HepG2 (cell line): ENCODE measurements around the gene INHBB. TPM values are rescaled to one million over a fixed set of nuclear protein-coding genes. Genes with fewer than 3 reads are reported as not detected.
A peak's percentile ranks its signal among the peaks of the same experiment; 100 is the strongest.

Experiments
- ATAC-seq: fragments of 200-7000 bp; cut with Tn5 transposase; 3 replicates; pipeline ENCODE4 v1.9.1; 2020; ENCODE audit warnings: mild to moderate bottlenecking, moderate library complexity
- BruUV-seq: library from RNA; stranded (reverse); fragments of 400-500 nt; replicated peaks from 2 replicates; lab custom pipeline; 2021; lab: Mats Ljungman, UMichigan
- CTCF ChIA-PET: fragments of 300-600 bp; formaldehyde crosslinking; extraction: SDS; loops from one replicate; lab custom pipeline; 2021; ENCODE audit warnings: low total read pairs, inconsistent platforms, low intra/inter-chr PET ratio; lab: Yijun Ruan, JAX
- POLR2A ChIA-PET: fragments of 350-600 bp; sonication (Branson Sonifier 250); formaldehyde crosslinking; loops from one replicate; lab custom pipeline; 2020; ENCODE audit warnings: antibody characterized with exemption, inconsistent platforms; lab: Yijun Ruan, JAX
- DNase-seq: peaks from one replicate; pipeline ENCODE4 v3.0.0-alpha.2; 2015; ENCODE audit warnings: low spot score
- FAIRE-seq: peaks from 3 replicates; lab custom pipeline; 2011; peaks lifted over from hg19 to GRCh38; lab: Jason Lieb, UNC
- H2AFZ ChIP-seq: one replicate; pipeline ENCODE4 v1.6.1; 2011; ENCODE audit warnings: low read length, inconsistent platforms
- H3K27ac ChIP-seq: fragments of 300-600 bp; 3 replicates; pipeline ENCODE4 v1.8.0; 2011; ENCODE audit warnings: mixed run types, mild to moderate bottlenecking, mixed read lengths, low read length, inconsistent platforms; ENCODE audit not compliant: insufficient read depth; ENCODE audit errors: extremely low read length
- H3K27me3 ChIP-seq, 2 experiments: fragments of 200-600 bp in 1 of 2; 2 replicates in 1 of 2; 3 replicates in 1 of 2; pipeline versions ENCODE4 v1.6.0 to v1.8.0; 2011; ENCODE audit warnings: low read length in 2 of 2, mild to moderate bottlenecking in 2 of 2, moderate library complexity in 2 of 2, inconsistent platforms in 1 of 2; ENCODE audit not compliant: insufficient read depth in 2 of 2, control insufficient read depth in 1 of 2
- H3K36me3 ChIP-seq, 2 experiments: fragments of 200-600 bp in 1 of 2; replicated peaks in 1 of 2; 2 replicates in 1 of 2; 3 replicates in 1 of 2; pipeline versions ENCODE4 v1.5.1 to v1.8.0; 2011; ENCODE audit warnings: low read length in 2 of 2, inconsistent platforms in 1 of 2; ENCODE audit not compliant: insufficient read depth in 2 of 2, control insufficient read depth in 1 of 2
- H3K4me1 ChIP-seq: 2 replicates; pipeline ENCODE4 v1.5.1; 2012; ENCODE audit warnings: low read length, inconsistent platforms; ENCODE audit not compliant: insufficient read depth
- H3K4me2 ChIP-seq: 2 replicates; pipeline ENCODE4 v1.6.0; 2011; ENCODE audit warnings: low read depth, low read length, inconsistent platforms
- H3K4me3 ChIP-seq, 3 experiments: fragments of 200-600 bp in 1 of 3; sonication (generic), shearing (Covaris generic) in 1 of 3; replicated peaks in 1 of 3; 2 replicates each; pipeline ENCODE4 v1.5.1; 2011 to 2016; ENCODE audit warnings: low read length in 3 of 3, inconsistent platforms in 2 of 3, low read depth in 2 of 3, mild to moderate bottlenecking in 2 of 3, control low read depth in 1 of 3, mixed read lengths in 1 of 3; ENCODE audit not compliant: insufficient read depth in 1 of 3
- H3K79me2 ChIP-seq: one replicate; pipeline ENCODE4 v1.6.1; 2011; ENCODE audit warnings: low read length, inconsistent platforms; ENCODE audit not compliant: insufficient read depth
- H3K9ac ChIP-seq: 2 replicates; pipeline ENCODE4 v1.6.0; 2011; ENCODE audit warnings: mild to moderate bottlenecking, low read depth, low read length, inconsistent platforms; ENCODE audit not compliant: insufficient read depth
- H3K9me3 ChIP-seq: 2 replicates; pipeline ENCODE4 v1.5.1; 2012; ENCODE audit warnings: mild to moderate bottlenecking, low read length
- H4K20me1 ChIP-seq: 2 replicates; pipeline ENCODE4 v1.6.0; 2011; ENCODE audit warnings: inconsistent platforms, mild to moderate bottlenecking, low read length, moderate library complexity; ENCODE audit not compliant: insufficient read depth
- FOXP1 ChIP-seq, 2 experiments: fragments of 450-650 bp in 1 of 2; IDR thresholded peaks; 2 replicates each; pipeline ENCODE4 v1.6.1; 2017 to 2018; ENCODE audit warnings: antibody characterized with exemption in 1 of 2
- MNT ChIP-seq: fragments of 450-650 bp; IDR thresholded peaks from 2 replicates; pipeline ENCODE4 v1.6.1; 2016
- RFX5 ChIP-seq: IDR thresholded peaks from 2 replicates; pipeline ENCODE4 v1.6.1; 2011; ENCODE audit warnings: low read depth, low read length, improper control_type of control experiment
- SNAI1 ChIP-seq: sonication (generic); formaldehyde crosslinking; IDR thresholded peaks from 2 replicates; pipeline ENCODE4 v1.5.0; 2020; ENCODE audit warnings: mild to moderate bottlenecking, missing genetic modification reagents, borderline replicate concordance
- SNAPC2 ChIP-seq: sonication (generic); formaldehyde crosslinking; IDR thresholded peaks from 2 replicates; pipeline ENCODE4 v1.8.1; 2022; ENCODE audit warnings: mild to moderate bottlenecking, missing genetic modification reagents
- SOX13 ChIP-seq, 3 experiments: fragments of 450-650 bp in 1 of 3; sonication (generic) in 1 of 3; formaldehyde crosslinking in 1 of 3; IDR thresholded peaks in 2 of 3; conservative IDR thresholded peaks in 1 of 3; 2 replicates each; pipeline versions ENCODE4 v1.5.0 to v1.6.1; 2016 to 2020; ENCODE audit warnings: antibody characterized with exemption in 1 of 3, mild to moderate bottlenecking in 1 of 3, missing compliant biosample characterization in 1 of 3, missing genetic modification reagents in 1 of 3, moderate library complexity in 1 of 3
- ZNF205 ChIP-seq: IDR thresholded peaks from 2 replicates; pipeline ENCODE4 v1.6.1; 2018; ENCODE audit warnings: missing biosample characterization, missing genetic modification reagents
- ZNF629 ChIP-seq: sonication (generic); formaldehyde crosslinking; conservative IDR thresholded peaks from 2 replicates; pipeline ENCODE4 v1.5.0; 2020; ENCODE audit warnings: missing genetic modification reagents
- ZNF672 ChIP-seq: sonication (generic); formaldehyde crosslinking; IDR thresholded peaks from 2 replicates; pipeline ENCODE4 v1.8.1; 2022; ENCODE audit warnings: missing genetic modification reagents
- WGBS: methylation state at CpG from one replicate; pipeline ENCODE4 v1.1.6; 2017; ENCODE audit warnings: low lambda C conversion rate; 5-methylcytosine and 5-hydroxymethylcytosine counted together
- in situ Hi-C: cut with HindIII; loops from 2 replicates; pipeline ENCODE4 v1.10.0; 2017; ENCODE audit warnings: low pct_unique_long_range_greater_than_20kb; ENCODE audit not compliant: extremely low pct_ligation_motif_present
- intact Hi-C: fragments of 100-400 bp; cut with micrococcal nuclease; formaldehyde crosslinking; loops from one replicate; pipeline ENCODE4 v1.10.0; 2022; ENCODE audit not compliant: unreplicated experiment
- polyA plus RNA-seq, 8 experiments: library from polyadenylated mRNA; depleted of rRNA in 3 of 8; stranded (reverse) in 7 of 8; unstranded in 1 of 8; fragments of >200 nt; fragmentation: Illumina TruSeq in 4 of 8; extraction: Trizol in 4 of 8; gene quantifications; 2 replicates each; pipeline versions ENCODE4 v1.2.1 to v1.2.3, GENCODE V29; 2011 to 2016; ENCODE audit warnings: low read depth in 4 of 8, missing spikeins in 1 of 8, mixed read lengths in 1 of 8; ENCODE audit not compliant: insufficient read depth in 1 of 8
- total RNA-seq, 5 experiments: library from RNA; depleted of rRNA; stranded (reverse); fragments of >200 nt; fragmentation: Illumina TruSeq; extraction: Trizol; gene quantifications; 2 replicates each; pipeline ENCODE4 v1.2.3, GENCODE V29; 2016; ENCODE audit warnings: low read depth in 1 of 5

The INHBB gene
- total and polyA plus RNA-seq, 2 of the 13 experiments (the other 11 are each of a cell fraction or from before 2014, with no cell fraction given) = 0.20 to 1.7 TPM

- Histone ChIP-seq H3K9ac (no peak overlapping the region), H3K79me2 (no peaks in the 10 kb centered on the region), H3K4me2 (no peak overlapping the region), H3K4me1 (no peaks in the 10 kb centered on the region), H3K4me3 (no peak overlapping the region), H2AFZ (no peak overlapping the region), H3K27ac (no peak overlapping the region), H3K36me3 (no peaks in the 10 kb centered on the region), H3K27me3 (peaks cover 6 to 75% of the 10 kb centered on the region in 2 experiments), H3K9me3 (no peaks in the 10 kb centered on the region), H4K20me1 (no peaks in the 10 kb centered on the region)
- ATAC-seq = no peak; the same call in 2 of the 3 replicates
- intact Hi-C loops = no loop called here
- in situ Hi-C loops = no loop called here
- no peak for FAIRE-seq
- ChIA-PET POLR2A (no interaction called here), CTCF (no interaction called here)
- TF ChIP-seq RFX5 (no peak), SOX13 (IDR thresholded peaks at IDR 0.05) (no peak), SOX13 (CRISPR knock-in tag; conservative IDR thresholded peaks at IDR 0.05 in 1 of 2, IDR thresholded peaks at IDR 0.05 in 1 of 2) (no peak), ZNF629 (CRISPR knock-in tag) (peak; percentile 30; the same call in 1 of the 2 replicates), ZNF205 (CRISPR knock-in tag) (no peak), ZNF672 (CRISPR knock-in tag) (no peak), SNAI1 (CRISPR knock-in tag) (no peak), SNAPC2 (CRISPR knock-in tag) (no peak), FOXP1 (IDR thresholded peaks at IDR 0.05) (no peak), FOXP1 (CRISPR knock-in tag; IDR thresholded peaks at IDR 0.05) (no peak)
- no TSS peak for BruUV-seq
- 48% methylated on average over 10 of the region's 13 CpGs for WGBS
- no peak for DNase-seq
Measured at GRCh38 chr2:120365236-120365793, 19.4 kb downstream of the INHBB start.

GRCh38 chr2:120366698-120367097 is 20.8 kb downstream of the INHBB start:
- no peaks in the 10 kb centered on the region for H3K9me3 ChIP-seq
- FAIRE-seq = no peak
- intact Hi-C loops (no loop called here), in situ Hi-C loops (no loop called here)
- no peaks in the 10 kb centered on the region for H3K36me3 ChIP-seq
- no peaks in the 10 kb centered on the region for H4K20me1 ChIP-seq
- no peak for DNase-seq
- no peaks in the 10 kb centered on the region for H3K4me1 ChIP-seq
- H3K27me3 ChIP-seq = peaks cover 3 to 65% of the 10 kb centered on the region in 2 experiments
- no peak for ATAC-seq
- no peaks in the 10 kb centered on the region for H3K79me2 ChIP-seq
- no peak overlapping the region for H2AFZ ChIP-seq
- H3K4me3 ChIP-seq = no peak overlapping the region
- no peak overlapping the region for H3K27ac ChIP-seq
- BruUV-seq = no TSS peak
- no peak overlapping the region for H3K9ac ChIP-seq
- 63% methylated on average over 11 of the region's 11 CpGs for WGBS
- no peak overlapping the region for H3K4me2 ChIP-seq
- ChIA-PET CTCF (no interaction called here), POLR2A (no interaction called here)
- TF ChIP-seq MNT = peak; percentile 78
- TF ChIP-seq FOXP1 (IDR thresholded peaks at IDR 0.05) = no peak
- no peak for TF ChIP-seq FOXP1 (CRISPR knock-in tag; IDR thresholded peaks at IDR 0.05)
